ENCODE results near the gene RTEL1. TPM values are rescaled to one million over a fixed set of nuclear protein-coding genes. Genes with fewer than 3 reads are reported as not detected.
"Not testable (repeated sequence)": the region's sequence is repeated elsewhere in the genome, so short reads cannot be mapped to it uniquely, and the experiment has no call there.

Gene RTEL1
- total RNA-seq, 1 donor from 2014 or later = 46.7 TPM

DNA sequence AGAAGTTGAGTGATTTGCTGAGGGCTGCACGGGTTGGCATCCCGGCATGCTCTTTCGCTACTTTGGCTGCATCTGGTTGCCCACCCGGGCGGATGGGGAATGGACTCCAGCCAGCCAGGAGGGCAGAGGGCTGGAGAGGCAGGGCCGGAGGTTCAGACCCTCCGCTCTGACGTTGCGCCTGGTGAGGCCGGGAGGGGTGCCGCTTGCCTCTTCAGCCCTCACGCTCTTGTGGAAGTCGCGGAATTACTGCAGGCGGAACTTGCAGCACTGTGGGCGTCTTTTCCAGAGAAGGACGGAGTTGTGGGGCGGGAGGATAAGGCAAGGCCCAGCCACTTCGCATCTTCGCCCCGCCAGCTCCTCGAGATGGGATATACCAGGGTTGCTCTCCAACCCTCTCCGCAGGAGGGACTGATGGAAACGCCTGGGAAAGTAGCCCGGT is 656 bp downstream of the RTEL1 start:
- TF ChIP-seq, protein P1, sequence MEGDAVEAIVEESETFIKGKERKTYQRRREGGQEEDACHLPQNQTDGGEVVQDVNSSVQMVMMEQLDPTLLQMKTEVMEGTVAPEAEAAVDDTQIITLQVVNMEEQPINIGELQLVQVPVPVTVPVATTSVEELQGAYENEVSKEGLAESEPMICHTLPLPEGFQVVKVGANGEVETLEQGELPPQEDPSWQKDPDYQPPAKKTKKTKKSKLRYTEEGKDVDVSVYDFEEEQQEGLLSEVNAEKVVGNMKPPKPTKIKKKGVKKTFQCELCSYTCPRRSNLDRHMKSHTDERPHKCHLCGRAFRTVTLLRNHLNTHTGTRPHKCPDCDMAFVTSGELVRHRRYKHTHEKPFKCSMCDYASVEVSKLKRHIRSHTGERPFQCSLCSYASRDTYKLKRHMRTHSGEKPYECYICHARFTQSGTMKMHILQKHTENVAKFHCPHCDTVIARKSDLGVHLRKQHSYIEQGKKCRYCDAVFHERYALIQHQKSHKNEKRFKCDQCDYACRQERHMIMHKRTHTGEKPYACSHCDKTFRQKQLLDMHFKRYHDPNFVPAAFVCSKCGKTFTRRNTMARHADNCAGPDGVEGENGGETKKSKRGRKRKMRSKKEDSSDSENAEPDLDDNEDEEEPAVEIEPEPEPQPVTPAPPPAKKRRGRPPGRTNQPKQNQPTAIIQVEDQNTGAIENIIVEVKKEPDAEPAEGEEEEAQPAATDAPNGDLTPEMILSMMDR (conservative IDR thresholded peaks at IDR 0.05) = no peak
- Mint-ChIP-seq H3K4me1 (peaks cover 34% of the 10 kb centered on the region), H3K27ac (ENCODE audit: unreplicated experiment) (peak overlapping the region; percentile 64), H3K4me3 (peak overlapping the region; percentile 96), H3K36me3 (ENCODE audit: low read depth) (no peaks in the 10 kb centered on the region), H3K9me3 (no peaks in the 10 kb centered on the region), H3K27me3 (ENCODE audit: low read depth) (no peaks in the 10 kb centered on the region)
- no peak for DNase-seq (ENCODE audit: low read depth, low spot score)

DNA sequence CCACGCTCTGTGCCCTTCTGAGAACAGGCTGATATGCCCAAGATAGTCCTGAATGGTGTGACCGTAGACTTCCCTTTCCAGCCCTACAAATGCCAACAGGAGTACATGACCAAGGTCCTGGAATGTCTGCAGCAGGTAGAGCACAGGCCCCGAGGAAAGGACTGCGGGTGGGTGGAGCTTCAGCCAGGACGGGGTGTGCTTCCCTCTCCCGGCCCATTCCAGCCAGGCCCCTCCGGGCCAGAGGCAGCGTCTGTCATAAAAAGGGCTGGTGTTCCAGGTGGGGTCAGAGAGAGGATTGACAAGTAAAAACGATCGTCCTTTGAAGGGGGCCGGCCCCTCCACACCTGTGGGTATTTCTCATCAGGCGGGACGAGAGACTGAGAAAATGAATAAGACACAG is 1.3 kb downstream of the RTEL1 start:
- no peaks in the 10 kb centered on the region for H3K36me3 Mint-ChIP-seq (ENCODE audit: low read depth)
- H3K27ac Mint-ChIP-seq (ENCODE audit: unreplicated experiment) = no peak overlapping the region
- peak overlapping the region; percentile 96 for H3K4me3 Mint-ChIP-seq
- DNase-seq (ENCODE audit: low read depth, low spot score) = no peak
- H3K27me3 Mint-ChIP-seq (ENCODE audit: low read depth) = no peaks in the 10 kb centered on the region
- no peaks in the 10 kb centered on the region for H3K9me3 Mint-ChIP-seq
- TF ChIP-seq, protein P1 (conservative IDR thresholded peaks at IDR 0.05) = no peak
- peaks cover 28% of the 10 kb centered on the region for H3K4me1 Mint-ChIP-seq

DNA sequence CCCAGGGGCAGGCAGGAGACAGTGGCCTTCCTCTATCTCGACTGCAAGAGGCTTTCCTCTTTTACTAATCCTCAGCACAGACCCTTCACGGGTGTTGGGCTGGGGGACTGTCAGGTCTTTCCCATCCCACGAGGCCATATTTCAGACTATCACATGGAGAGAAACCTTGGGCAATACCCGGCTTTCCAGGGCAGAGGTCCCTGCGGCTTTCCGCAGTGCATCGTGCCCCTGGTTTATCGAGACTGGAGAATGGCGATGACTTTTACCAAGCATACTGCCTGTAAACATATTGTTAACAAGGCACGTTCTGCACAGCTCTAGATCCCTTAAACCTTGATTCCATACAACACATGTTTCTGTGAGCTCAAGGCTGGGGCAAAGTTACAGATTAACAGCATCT is 2.1 kb downstream of the RTEL1 start:
- Mint-ChIP-seq H3K4me3 (peak overlapping the region; percentile 96), H3K4me1 (peaks cover 23% of the 10 kb centered on the region)
- not testable (repeated sequence) for H3K9me3 Mint-ChIP-seq; H3K27ac Mint-ChIP-seq (ENCODE audit: unreplicated experiment); DNase-seq (ENCODE audit: low read depth, low spot score); H3K27me3 Mint-ChIP-seq (ENCODE audit: low read depth); H3K36me3 Mint-ChIP-seq (ENCODE audit: low read depth)

DNA sequence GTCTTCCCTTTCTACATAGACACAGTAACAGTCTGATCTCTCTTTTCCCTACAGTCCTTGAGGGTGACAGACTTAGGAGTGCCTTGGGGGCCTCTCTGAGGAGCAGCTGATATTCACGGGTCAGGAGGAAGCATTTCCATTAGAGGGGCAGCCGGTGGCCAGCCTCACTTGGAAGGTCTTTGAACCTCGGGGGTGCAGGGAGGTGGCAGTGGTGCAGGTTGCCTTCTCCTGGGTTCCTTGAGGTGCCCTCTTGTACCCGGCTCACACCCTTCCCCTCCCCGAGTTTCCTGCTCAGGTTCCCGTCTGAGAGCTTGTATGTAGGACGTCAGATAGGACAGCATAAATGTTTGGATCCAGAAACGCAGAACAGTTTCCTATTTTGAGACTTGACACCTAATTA is 2.5 kb downstream of the RTEL1 start:
- TF ChIP-seq, protein P1 (conservative IDR thresholded peaks at IDR 0.05) = no peak
- DNase-seq (ENCODE audit: low read depth, low spot score) = no peak
- Mint-ChIP-seq H3K36me3 (ENCODE audit: low read depth) (no peaks in the 10 kb centered on the region), H3K27me3 (ENCODE audit: low read depth) (no peaks in the 10 kb centered on the region), H3K4me1 (peaks cover 23% of the 10 kb centered on the region), H3K4me3 (peak overlapping the region; percentile 96), H3K9me3 (no peaks in the 10 kb centered on the region), H3K27ac (ENCODE audit: unreplicated experiment) (no peak overlapping the region)

DNA sequence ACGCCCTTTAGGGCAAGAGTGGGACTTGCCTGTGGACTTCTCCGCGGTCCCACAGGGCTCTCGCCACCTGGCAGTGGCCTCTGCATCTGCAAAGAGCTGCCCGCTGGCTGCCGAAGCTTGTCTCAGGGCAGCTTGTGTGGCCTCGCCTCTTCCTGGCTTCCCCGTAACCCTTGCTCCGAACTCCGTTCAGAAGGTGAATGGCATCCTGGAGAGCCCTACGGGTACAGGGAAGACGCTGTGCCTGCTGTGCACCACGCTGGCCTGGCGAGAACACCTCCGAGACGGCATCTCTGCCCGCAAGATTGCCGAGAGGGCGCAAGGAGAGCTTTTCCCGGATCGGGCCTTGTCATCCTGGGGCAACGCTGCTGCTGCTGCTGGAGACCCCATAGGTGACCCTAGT is 3.0 kb downstream of the RTEL1 start:
- Mint-ChIP-seq H3K4me3 (no peak overlapping the region), H3K9me3 (no peaks in the 10 kb centered on the region), H3K27ac (ENCODE audit: unreplicated experiment) (no peak overlapping the region), H3K4me1 (peaks cover 23% of the 10 kb centered on the region), H3K36me3 (ENCODE audit: low read depth) (no peaks in the 10 kb centered on the region), H3K27me3 (ENCODE audit: low read depth) (no peaks in the 10 kb centered on the region)
- no peak for DNase-seq (ENCODE audit: low read depth, low spot score)
- TF ChIP-seq, protein P1 (conservative IDR thresholded peaks at IDR 0.05) = no peak

DNA sequence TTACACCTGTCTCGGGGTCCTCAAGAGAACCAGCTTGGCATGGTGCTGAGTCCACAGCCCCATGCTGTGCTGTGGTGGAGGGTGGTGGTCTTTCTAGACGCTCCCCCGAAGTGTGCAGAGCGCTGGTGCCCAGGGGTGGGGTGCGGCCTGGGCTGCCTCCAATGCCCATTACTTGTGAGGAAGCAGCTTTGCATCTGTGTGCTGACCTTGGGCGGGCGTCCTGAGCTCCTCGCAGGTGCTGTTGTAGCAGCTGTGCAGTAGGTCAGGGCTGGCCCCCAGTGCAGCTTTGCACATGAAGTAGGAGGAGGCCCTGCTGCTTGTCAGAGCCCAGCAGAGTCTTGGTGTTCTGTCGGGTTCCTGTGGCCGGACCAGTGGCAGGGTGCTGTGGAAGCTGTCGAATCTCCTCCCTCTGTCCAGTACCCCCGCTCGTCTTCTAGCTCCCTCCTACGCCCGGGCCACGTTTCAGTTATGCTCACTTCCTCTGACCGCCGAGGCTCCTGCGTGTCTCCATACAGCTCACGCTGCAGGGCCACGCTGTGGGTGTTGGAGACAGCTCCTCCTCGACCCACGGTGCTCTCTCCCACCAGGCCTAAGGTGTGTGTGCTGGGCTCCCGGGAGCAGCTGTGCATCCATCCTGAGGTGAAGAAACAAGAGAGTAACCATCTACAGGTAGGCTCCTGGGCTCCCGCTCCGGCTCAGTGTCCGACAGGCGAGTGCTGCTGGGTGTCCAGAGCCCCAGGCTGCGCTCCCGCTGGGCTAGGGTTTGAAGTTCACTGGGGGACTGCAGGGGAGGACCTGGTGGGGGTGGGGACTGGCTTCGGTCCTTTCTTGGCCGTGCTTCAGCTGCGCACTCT is 4.1 kb downstream of the RTEL1 start:
- H3K4me3 Mint-ChIP-seq = peak overlapping the region; percentile 59

More for the DNA sequence above, 4.1 kb downstream of the RTEL1 start:
- peaks cover 23% of the 10 kb centered on the region for H3K4me1 Mint-ChIP-seq
- H3K27ac Mint-ChIP-seq (ENCODE audit: unreplicated experiment) = no peak overlapping the region
- TF ChIP-seq, protein P1 (conservative IDR thresholded peaks at IDR 0.05) = no peak
- no peak for DNase-seq (ENCODE audit: low read depth, low spot score)
- H3K27me3 Mint-ChIP-seq (ENCODE audit: low read depth) = no peaks in the 10 kb centered on the region
- no peaks in the 10 kb centered on the region for H3K9me3 Mint-ChIP-seq
- H3K36me3 Mint-ChIP-seq (ENCODE audit: low read depth) = no peaks in the 10 kb centered on the region
